HG02623 (cell line): ENCODE data around the gene MACROD1.

ENCODE experiments used
- ATAC-seq: cut with Tn5 transposase; IDR thresholded peaks from one replicate; pipeline ENCODE4 v1.9.1; 2021; ENCODE audit warnings: moderate library complexity; ENCODE audit not compliant: unreplicated experiment

Gene MACROD1

DNA sequence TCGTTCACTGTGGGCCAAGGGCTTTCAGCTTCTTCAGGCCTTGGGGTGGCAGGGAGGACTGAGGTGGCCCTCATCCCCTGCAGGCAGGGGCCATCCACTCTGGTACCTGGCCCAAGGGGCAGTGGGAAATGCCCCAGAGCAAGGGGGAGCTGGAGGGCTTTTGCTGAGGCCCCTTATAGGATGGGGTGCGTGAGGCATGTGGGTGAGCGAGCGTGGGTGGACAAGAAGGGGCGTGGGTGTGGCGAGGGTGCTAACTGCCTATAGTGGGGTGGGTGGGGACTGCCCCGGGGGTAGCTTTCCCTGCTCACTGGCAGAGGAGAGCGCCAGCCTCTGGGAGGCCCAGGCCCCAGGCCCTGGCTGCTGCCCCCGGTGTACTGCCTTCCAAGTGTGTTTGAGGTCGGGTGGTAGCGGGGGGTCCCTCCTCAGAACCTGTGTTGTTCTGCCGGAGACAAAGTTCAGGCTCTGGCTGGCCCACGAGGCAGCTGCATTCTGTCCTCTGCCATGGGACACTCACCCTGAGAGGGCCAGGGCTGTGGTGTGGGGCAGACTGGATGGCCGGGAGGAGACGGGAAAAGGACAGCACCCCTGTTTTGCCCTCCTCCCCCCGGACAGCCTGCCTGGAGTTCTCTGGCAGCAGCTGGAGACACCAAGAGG is 126.8 kb downstream of the MACROD1 start:
- no peak for ATAC-seq

GRCh38 chr11:64038500-64038899 is 127.4 kb downstream of the MACROD1 start:
- ATAC-seq, result no peak

- no peak for ATAC-seq
These were observed 128.8 kb downstream of the MACROD1 start for GRCh38 chr11:64037027-64037634.

DNA sequence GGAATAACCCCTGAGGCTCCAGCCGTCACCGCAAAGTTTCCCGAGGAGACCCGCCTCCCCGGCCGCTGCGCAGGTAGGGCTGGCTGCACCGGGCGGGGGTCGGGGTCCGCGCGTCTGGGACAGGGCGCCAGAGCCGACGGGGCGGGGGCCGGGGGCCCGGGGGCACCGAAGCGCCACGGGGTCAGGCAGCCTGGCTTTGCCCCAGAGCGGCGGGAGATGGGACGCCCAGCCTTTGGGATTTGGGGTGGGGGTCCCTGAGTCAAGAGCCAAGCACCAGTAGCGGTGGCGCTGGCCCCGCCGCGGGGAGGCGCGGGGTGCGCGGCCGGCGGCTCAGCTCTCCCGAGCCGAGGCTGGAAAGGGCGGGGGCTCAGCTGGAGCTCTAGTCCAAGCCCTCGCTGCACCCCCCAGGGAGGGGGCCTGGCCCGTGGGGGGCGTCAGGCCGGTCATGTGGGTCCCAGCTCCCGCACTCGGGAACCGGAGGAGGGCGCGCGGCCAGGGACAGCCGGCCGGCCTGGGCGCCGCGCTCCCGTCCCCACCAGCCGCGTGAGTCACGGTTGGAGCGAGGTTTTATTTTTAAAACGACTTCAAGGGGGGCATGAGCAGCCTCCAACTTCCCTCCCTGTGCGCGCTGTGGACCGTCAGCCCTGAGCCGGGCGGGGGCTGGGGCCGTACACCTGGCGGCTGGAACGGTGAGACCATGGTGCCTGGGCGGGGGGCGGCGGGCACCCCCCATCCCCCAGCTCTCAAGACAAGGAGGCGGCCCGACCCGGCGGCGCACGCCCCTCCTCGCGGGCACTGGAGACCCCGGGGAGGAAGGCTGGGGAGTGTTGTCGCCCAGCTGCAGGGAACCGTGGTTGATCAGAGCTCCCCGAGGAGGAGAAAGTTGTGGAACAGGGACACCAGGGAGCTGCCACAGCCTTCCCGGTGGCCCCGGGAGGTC is 129.6 kb downstream of the MACROD1 start:
- no peak for ATAC-seq

DNA sequence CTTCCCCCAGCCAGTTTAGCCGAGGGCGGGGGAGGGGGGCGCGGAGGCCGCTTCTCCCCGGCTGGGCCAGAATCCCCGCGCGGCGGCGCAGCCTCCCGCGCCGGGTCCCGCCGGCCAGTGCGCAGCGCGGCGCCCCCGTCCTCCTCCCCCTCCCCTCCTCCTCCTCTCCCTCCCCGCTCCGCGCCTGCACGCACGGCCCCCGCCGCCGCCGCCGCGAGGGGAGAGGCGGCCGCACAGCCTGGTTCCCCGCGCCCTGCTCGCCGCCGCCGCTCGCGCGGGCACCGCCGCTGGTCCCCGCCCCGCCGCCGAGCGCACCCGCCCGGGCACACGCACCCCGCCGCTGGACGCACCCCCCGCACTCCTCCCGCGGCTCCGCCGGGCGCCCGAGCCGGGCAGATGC is 130.3 kb downstream of the MACROD1 start, which contains the start of gene FLRT1:
Gene FLRT1 (plus strand): TSS at position 356 of the 400 bp plus-strand sequence. CDS start 80,337 bp downstream, outside the sequence.
- ATAC-seq, result no peak

DNA sequence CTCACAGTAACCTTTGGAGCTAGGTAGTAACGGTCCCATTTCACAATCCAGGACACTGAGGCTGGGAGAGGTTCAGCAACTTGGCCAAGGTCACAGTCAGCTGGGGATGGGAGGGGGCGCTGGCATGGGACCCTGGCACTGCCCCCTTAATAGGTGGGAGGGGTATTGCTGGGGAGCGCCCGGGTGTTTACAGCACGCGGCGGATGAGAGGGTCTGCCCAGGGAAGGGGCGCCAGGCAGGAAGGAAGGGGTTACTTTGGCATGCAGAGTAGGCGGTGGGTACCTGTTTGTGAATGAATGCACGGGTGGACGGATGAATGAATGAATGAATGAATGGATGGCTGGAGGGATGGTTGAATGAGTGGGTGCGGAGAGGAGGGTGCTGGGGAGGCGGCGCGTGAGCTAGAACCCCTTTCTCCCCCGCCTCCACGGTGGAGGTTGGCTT is 130.8 kb downstream of the MACROD1 start:
- ATAC-seq, result no peak

DNA sequence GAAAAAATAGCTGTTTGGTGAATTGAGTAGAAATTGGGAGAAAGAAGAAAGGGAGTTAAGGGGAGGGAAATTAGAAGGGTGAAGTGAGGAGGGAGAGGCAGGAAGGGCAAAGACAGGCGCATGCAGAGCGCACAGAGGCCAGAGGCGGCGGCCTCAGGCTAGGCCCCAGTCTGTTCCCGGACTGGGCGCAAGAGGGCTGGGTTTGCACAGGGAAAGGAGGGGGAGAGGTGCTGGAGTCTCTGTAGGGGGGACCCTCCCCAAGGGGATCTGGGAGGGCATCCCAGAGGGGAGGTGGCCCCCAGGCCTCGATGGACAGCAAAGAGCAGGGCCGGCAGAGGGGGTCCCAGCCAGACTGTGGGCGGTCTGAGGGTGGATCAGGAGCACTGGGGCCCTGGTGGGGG is 131.5 kb downstream of the MACROD1 start:
- ATAC-seq, result no peak

DNA sequence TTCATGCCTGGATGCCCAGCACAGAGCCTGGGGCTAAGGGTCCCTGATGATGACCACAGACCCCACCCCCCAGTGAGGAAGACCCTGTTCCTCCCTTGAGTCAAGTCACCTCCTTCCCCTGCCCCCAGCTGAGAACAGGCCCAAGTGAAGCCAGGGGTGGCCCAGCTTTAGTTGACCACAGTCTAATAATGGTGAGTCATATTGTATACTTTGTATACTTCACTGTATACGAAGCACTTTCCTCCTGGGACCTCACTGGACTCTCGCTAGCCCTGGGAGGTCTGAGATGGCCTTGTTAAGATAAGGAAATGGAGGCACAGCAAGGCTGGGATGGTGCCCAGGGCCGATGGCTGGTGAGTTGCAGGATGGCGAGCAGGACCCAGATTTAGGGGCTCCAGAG is 133.9 kb downstream of the MACROD1 start:
- ATAC-seq, result no peak

GRCh38 chr11:64031001-64031400 is 134.9 kb downstream of the MACROD1 start:
- ATAC-seq, result no peak

DNA sequence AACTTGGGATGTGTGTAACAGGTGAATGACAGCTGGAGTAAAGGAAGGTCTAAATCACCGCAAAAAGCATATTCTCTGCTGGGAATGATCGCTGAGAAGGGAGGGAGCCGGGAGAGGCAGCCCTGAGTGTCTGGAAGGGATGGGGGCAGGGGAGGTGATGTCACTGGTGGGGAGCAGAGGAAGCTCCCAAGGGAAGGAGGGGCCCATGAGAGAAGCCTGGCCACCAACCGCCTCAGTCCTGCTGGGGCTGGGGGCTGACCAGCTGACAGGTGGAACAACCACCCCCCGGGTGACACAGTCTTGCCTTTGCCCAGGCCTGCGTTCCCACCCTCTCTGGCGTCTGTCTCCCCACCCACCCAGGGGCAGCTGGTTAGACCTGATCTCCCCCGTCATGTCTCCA is 136.1 kb downstream of the MACROD1 start:
- no peak for ATAC-seq

DNA sequence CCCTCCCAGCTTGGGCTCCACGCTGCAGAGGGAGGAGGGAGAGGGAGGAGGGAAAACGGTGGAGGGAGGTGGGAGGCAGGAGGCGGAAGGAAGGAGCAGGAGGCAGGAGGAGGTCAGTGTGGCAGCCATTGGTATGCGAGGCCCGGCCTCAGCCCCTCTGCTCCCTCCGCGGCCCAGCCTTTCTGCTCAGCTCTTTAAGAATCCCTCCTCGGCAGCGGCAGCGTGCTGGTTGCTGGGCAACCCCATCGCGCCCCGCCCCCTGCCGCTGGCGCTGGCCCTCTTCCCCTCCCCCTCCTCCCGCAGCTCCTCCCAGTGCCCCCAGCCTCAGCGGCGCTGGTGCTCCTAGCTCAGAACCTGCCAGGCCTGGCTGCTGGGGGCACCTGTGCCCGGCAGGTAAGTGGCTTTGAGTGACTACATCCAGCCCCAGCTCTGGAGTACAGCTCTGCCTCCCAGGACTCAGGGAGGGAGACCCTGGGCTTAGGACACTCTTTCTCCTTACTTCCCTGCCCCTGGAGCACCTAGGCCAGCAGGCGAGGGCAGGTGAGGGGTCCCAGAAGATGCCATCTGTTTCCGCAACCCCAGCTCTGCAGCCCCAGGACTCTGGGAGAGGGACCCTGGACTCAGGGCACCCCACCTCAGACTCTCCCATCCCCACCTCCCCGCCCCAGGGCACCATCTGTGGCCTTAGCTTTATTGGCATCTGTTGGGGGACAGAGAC is 137.4 kb downstream of the MACROD1 start:
- ATAC-seq, result no peak

DNA sequence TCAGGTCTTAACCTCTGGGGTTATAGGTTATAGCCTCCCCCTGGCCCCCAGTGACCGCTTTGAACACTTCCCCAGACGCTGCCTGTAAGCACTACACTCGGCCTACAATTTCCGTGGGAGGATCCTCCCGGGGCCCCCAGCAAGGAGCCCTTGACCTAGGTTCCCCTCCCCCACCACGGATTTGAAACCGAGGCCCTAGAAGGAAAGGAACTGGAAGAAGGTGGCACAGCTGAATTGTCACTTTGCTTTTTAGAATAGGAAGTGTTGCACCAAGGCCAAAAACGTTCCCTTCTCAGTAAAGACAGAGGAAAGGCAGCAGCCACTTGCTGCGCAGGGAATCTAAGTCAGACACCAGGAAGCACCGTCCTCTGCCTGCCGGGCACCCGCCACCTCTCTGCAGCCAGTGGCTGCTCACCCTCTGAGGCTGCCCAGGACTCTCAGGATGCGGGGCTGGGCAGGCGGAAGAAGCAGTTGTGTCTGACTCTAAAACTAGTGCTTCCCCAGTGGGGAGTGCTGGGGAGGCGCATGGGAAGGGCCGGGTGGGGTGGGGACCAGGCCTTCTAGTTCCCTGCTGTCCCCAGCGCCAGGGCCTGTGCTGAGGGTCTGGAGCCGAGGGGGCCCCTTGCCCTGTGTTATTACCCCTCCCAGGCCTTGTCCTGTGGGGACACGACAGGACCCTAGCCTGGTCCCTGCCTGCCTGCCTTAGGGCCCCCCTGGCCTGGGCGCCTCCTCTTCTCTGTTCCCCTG is 138.1 kb downstream of the MACROD1 start:
- ATAC-seq, result no peak

GRCh38 chr11:64026575-64027205 is 139.2 kb downstream of the MACROD1 start:
- no peak for ATAC-seq

DNA sequence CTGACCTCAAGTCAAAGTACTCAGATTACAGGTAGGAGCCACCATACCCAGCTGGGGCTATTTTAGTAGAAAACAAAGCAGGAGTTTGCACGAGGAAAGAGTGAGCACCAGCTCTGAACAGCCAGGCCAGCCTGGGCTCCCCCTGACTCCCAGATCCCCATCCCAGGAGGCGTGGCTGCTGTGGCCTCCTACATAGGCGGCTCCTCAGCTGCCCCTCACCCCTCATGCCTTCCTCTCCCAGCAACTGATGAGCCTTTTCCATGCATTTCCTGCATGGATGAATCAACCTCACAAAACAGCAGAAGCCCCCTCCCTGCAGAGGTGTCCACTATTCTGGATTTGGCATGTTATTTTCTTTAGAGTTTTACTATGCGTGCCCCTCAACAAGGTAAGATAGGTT is 140.7 kb downstream of the MACROD1 start:
- no peak for ATAC-seq

GRCh38 chr11:64023712-64024710 is 141.9 kb downstream of the MACROD1 start:
- ATAC-seq, result no peak

DNA sequence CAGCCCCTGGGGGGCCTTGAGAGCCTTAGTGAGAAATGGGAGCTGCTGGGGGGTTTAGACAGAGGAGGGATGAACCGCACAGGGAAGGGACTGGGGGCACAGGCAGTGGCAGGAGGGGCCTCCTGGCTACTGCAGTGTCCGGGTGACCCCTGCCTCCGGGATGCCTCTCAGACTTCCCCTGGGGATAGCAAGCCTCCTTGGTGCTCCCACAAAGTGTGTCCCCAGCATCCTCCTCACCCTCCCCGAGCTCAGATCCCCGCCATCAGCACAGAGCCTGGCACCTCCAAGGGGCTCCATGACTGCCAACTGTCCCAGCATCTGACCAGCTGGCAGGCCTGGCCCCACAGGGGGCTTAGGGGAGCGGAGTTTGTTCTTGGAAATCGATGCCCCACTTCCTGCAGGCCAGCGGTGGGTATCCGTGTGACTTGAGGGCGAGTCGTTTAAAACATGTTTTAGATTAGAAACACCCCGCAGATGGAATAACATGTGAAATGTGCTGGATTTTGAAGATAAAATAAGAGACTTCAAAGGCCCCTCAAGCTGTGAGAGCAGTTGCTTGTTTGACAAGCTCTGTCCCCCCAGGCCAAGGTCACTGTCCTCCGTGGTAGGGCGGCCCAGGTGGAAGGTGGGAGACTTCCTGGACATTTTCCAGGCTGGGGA is 143.7 kb downstream of the MACROD1 start:
- no peak for ATAC-seq

DNA sequence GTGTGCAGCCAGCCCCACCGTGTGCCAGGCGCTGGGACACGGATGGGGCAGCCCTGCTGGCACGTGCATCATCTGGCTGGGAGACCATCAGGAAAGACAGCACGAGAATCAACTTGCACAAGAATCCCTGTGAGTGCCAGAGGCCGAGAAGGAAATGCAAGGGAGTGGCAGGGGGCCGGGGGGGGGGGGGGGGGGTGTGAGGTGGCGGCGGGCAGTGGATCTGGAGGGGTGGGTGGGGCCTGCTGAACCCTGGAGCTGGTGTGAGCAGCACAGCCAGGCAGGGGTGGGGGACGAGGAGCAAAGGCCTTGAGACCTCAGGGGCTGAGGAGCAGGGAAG is 144.2 kb downstream of the MACROD1 start:
- ATAC-seq, result no peak
